DMS153 treated with DMSO at 0.1 percent for 48 hours (cell line): Measurements from ENCODE around the gene TRIM8.
"Not testable (repeated sequence)": the region's sequence is repeated elsewhere in the genome, so short reads cannot be mapped to it uniquely, and the experiment has no call there.

Experiments used
- DNase-seq: peaks from one replicate; lab custom pipeline; 2025; ENCODE audit not compliant: unreplicated experiment; lab: John Stamatoyannopoulos, UW

Gene TRIM8

GRCh38 chr10:102648889-102649796, 4.9 kb downstream of the TRIM8 start:
- DNase-seq, result no peak

GRCh38 chr10:102649797-102650654, 5.7 kb downstream of the TRIM8 start:
- no peak for DNase-seq

GRCh38 chr10:102650655-102651454, 6.6 kb downstream of the TRIM8 start:
- DNase-seq, result no peak

GRCh38 chr10:102651455-102652169, 7.3 kb downstream of the TRIM8 start:
- no peak for DNase-seq

GRCh38 chr10:102652170-102652916, 8.1 kb downstream of the TRIM8 start:
- no peak for DNase-seq

- DNase-seq, result no peak
Measured at GRCh38 chr10:102653060-102653459, 8.8 kb downstream of the TRIM8 start.

- no peak for DNase-seq
Measured at GRCh38 chr10:102654566-102654965, 10.3 kb downstream of the TRIM8 start.

- no peak for DNase-seq
Measured at GRCh38 chr10:102654969-102655368, 10.7 kb downstream of the TRIM8 start.

GRCh38 chr10:102656026-102656425, 11.7 kb downstream of the TRIM8 start:
- DNase-seq, result no peak

GRCh38 chr10:102656791-102657371, 12.6 kb downstream of the TRIM8 start:
- DNase-seq, result no peak

- no peak for DNase-seq
Measured at GRCh38 chr10:102657451-102657850, 13.2 kb downstream of the TRIM8 start.

- no peak for DNase-seq
Measured at GRCh38 chr10:102657984-102658724, 13.9 kb downstream of the TRIM8 start.

GRCh38 chr10:102658802-102659201, 14.5 kb downstream of the TRIM8 start:
- DNase-seq, result no peak

GRCh38 chr10:102660888-102661657, 16.8 kb downstream of the TRIM8 start:
- DNase-seq, result no peak

- no peak for DNase-seq
Measured at GRCh38 chr10:102661658-102662028, 17.4 kb downstream of the TRIM8 start.

- no peak for DNase-seq
Measured at GRCh38 chr10:102665904-102666509, 21.7 kb downstream of the TRIM8 start.

- not testable (repeated sequence) for DNase-seq
Measured at GRCh38 chr10:102667411-102667810, 23.1 kb downstream of the TRIM8 start.
